Stimulated activated naive CD8-positive, alpha-beta T cell treated with anti-CD3 and anti-CD28 coated beads, Interleukin-15, amount 100 ng/mL, for 72 hours (primary cell): ENCODE results near the gene KYAT1.

Experiments used
- ATAC-seq: fragments of 150-1000 bp; cut with Tn5 transposase; 2 replicates; pipeline ENCODE4 v1.10.0; 2021; ENCODE audit warnings: mild to moderate bottlenecking, moderate library complexity
- DNase-seq, 2 donors: peaks; one replicate each; pipeline ENCODE4 v3.0.0; 2021 to 2022
- H3K27ac Mint-ChIP-seq, 2 donors: one replicate each; pipeline ENCODE4 v1.8.0; 2022; ENCODE audit warnings: mild to moderate bottlenecking in 2 of 2, mixed read lengths in 2 of 2, moderate library complexity in 2 of 2
- H3K27me3 Mint-ChIP-seq: one replicate; pipeline ENCODE4 v1.8.0; 2022; ENCODE audit warnings: mixed read lengths
- H3K4me1 Mint-ChIP-seq: one replicate; pipeline ENCODE4 v1.8.0; 2022; ENCODE audit warnings: mild to moderate bottlenecking, mixed read lengths
- H3K4me3 Mint-ChIP-seq, 2 donors: one replicate each; pipeline ENCODE4 v1.8.0; 2022; ENCODE audit warnings: mild to moderate bottlenecking in 2 of 2, mixed read lengths in 2 of 2, moderate library complexity in 1 of 2
- H3K9me3 Mint-ChIP-seq, 2 donors: one replicate each; pipeline ENCODE4 v1.8.0; 2022; ENCODE audit warnings: mixed read lengths in 2 of 2

The KYAT1 gene

DNA sequence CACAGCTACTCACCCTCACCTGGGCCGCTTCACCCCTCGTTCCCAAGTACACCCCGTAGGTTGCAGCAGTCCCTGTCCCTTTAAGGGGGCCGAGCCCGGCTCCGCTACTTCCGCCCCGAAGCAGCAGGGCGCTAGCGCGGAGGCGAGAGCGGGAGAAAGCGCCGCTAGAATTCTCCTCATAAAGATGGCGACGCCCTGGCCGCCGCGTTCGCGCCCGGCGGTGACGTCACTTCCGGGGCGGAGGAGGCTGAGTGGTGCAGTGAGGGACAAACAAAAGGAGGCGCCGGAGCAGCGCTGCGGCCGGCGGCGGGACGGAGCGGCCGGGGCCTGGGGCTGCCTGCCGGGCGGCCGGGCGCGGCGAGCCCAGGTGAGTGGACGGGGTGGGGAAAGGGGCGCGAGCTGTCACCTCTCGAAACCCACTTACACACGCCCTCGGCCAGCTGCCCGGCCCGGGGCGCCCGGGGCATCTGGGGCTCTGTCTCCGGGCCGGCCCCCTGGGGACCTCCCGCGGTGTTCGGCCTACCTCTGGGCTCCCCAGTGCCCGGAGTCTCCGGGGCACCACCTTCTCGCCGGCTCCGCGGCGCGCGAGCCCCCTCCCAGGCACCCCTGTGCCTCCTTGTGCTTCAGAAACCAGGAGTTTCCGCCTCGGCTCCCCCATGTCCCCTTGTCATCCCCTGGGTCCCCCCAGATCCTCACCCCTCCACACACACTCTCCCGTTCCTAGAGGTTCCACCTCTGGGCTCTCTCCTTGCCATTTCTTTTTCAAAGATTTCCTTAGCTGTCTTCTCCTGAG, at the start of gene KYAT1, which contains the start of gene LRRC8A:
TSS of gene KYAT1 (minus strand) at position 67 of the 793 bp plus-strand sequence. CDS start 36,545 bp downstream, outside the sequence.
TSS of gene LRRC8A (plus strand) at position 250 of the 793 bp plus-strand sequence. CDS start 25,032 bp downstream, outside the sequence.
- ATAC-seq, result peak; percentile 95
- Mint-ChIP-seq H3K9me3 (no peaks in the 10 kb centered on the region), H3K4me3 (peak within 1 kb of the TSS; percentile 96 to 99), H3K27ac (peak within 1 kb of the TSS; percentile 96 to 97), H3K4me1 (peaks cover 71% of the 10 kb centered on the region), H3K27me3 (no peaks in the 10 kb centered on the region)
- DNase-seq, result peak; percentile 98

DNA sequence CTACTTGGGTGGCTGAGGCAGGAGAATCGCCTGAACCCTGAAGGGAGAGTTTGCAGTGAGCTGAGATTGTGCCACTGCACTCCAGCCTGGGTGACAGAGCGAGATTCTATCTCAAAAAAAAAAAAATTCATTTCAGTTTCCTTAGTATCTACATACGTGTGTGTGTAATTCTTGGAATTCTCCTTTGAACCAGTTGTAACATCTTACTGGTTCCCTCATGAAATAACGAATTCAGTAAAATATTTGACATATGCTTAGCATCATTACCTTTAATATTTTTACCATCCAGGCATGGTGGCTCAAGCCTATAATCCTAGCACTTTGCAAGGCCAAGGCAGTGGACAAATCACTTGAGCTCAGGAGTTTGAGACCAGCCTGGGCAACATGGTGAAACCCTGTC, 47.8 kb upstream of the KYAT1 start:
- ATAC-seq (no peak), DNase-seq (no peak)
- no peak overlapping the region for H3K27ac Mint-ChIP-seq
- H3K27me3 Mint-ChIP-seq, result no peaks in the 10 kb centered on the region
- no peak overlapping the region for H3K4me3 Mint-ChIP-seq
- no peaks in the 10 kb centered on the region for H3K9me3 Mint-ChIP-seq
- H3K4me1 Mint-ChIP-seq, result peaks cover 9% of the 10 kb centered on the region

DNA sequence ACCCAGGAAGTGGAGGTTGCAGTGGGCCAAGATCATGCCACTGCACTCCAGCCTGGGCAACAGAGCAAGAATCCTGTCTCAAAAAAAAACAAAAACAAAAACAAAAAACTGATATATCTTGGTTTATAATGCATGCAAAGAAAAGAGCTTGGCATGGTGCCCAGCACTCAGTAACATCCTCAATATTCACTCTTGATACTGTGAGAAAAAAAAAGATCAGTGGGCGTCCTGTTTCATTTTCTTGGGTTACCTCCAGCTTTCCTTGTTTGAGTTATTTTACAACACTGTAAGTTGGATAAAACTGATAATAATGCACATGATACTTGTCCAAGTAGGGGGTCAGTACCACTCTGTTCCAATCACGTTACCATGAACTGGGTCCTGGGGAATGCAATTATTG, 46.9 kb upstream of the KYAT1 start:
- DNase-seq, result no peak
- H3K9me3 Mint-ChIP-seq, result no peaks in the 10 kb centered on the region
- H3K4me1 Mint-ChIP-seq, result peaks cover 9% of the 10 kb centered on the region
- no peaks in the 10 kb centered on the region for H3K27me3 Mint-ChIP-seq
- H3K4me3 Mint-ChIP-seq, result no peak overlapping the region
- H3K27ac Mint-ChIP-seq, result no peak overlapping the region
- no peak for ATAC-seq

DNA sequence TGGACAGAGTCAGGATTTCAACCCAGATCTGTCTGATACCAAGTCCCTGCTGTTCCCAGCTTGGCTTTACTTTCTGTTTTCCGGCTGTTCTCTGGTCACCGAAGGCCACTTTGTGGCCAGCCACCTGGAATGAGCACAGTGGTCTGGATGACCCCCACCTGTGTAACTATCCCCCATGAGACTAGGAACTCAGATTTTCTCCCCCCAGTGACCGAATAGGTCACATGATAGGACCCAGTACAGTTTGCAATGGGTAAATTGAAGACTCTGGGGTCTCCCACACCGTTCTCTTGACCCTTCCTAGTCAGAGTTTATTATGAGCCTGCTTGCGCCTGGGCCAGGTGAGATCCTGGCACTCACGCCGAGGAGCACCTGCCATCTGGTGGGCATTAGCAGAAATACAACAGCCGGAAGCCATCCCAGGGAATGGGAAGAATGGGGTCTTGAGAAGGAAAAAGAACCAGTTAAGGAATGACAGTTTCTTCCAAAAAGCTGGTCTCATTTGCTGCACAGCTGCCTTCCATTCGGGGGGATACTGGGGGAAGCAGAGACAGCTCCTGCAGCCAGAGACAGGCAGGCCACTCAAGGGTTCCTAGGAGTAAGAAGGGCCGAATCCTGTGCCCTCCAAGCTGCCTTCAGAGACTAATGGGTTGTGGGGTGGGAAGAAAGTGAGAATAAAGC, 46.1 kb upstream of the KYAT1 start:
- peaks cover 9% of the 10 kb centered on the region for H3K4me1 Mint-ChIP-seq
- DNase-seq (peak; percentile 40 to 41), ATAC-seq (peak; percentile 85)
- H3K9me3 Mint-ChIP-seq, result no peaks in the 10 kb centered on the region
- no peak overlapping the region for H3K27ac Mint-ChIP-seq
- H3K27me3 Mint-ChIP-seq, result no peaks in the 10 kb centered on the region
- H3K4me3 Mint-ChIP-seq, result no peak overlapping the region

DNA sequence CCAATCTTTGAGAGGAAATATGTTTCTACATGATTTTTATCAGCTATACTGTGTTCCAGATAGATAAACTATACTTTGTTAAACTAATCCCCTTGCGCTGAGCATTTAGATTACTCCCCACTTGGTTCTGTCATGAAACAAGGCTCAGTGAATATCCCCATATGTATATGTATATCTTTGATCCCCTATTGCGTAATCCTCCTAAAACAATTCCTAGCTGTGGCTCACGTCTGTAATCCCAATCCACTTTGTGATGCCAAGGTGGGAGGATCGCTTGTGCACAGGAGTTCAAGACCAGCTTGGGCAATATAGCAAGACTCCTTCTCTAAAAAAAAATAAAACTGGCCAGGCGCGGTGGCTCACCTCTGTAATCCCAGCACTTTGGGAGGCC, 41.7 kb upstream of the KYAT1 start:
- H3K4me3 Mint-ChIP-seq, result no peak overlapping the region
- ATAC-seq (no peak), DNase-seq (no peak)
- H3K9me3 Mint-ChIP-seq, result no peaks in the 10 kb centered on the region
- H3K27ac Mint-ChIP-seq, result no peak overlapping the region
- no peaks in the 10 kb centered on the region for H3K27me3 Mint-ChIP-seq
- peaks cover 28% of the 10 kb centered on the region for H3K4me1 Mint-ChIP-seq

DNA sequence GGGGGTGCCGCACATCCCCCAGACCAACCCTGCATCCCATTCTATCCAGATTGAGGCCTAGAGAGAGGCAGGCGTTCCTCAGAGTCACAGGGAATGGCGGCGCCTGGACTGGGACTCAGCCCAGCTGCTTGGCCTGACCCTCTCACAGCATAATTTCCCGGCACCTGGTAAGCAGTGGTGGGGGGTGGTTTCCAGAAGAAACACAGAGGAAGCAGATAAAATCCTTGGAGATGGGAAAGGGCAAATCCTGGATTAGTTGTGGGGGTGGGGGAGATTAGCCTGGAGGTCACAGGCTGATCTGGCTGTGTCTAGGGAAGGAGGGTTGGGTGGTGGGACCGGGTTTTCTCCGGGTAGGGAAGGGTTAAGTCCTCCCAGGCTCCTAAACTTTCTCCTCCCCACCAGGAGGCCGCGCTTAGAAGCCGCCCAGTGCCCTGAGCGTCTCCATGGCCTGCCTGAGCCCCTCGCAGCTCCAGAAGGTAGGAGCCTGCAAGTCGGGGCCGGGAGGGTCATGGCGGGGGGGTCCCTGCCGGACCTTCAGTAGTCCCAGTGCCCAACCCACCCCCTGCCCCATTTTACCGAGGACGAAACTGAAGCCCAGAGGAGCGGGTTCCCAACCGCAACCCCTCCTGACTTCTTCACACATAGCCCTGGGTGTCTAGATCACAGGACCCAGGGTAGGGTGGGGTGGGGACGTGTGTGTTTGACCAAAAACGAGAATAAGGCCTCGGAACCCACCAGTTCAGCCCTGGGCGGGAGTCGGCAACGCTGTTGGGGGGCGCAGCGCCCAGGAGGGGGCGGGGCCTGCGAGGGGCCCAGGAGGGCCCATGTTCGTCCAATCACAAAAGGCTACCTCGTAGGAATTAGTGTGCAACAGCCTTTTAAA, 40.4 kb upstream of the KYAT1 start:
- no peak for DNase-seq
- Mint-ChIP-seq H3K9me3 (no peaks in the 10 kb centered on the region), H3K27ac (peak overlapping the region in 1 of 2 donors; percentile 42), H3K4me3 (peak overlapping the region in 1 of 2 donors; percentile 64), H3K27me3 (no peaks in the 10 kb centered on the region), H3K4me1 (peaks cover 19% of the 10 kb centered on the region)
- peak; percentile 68 for ATAC-seq

DNA sequence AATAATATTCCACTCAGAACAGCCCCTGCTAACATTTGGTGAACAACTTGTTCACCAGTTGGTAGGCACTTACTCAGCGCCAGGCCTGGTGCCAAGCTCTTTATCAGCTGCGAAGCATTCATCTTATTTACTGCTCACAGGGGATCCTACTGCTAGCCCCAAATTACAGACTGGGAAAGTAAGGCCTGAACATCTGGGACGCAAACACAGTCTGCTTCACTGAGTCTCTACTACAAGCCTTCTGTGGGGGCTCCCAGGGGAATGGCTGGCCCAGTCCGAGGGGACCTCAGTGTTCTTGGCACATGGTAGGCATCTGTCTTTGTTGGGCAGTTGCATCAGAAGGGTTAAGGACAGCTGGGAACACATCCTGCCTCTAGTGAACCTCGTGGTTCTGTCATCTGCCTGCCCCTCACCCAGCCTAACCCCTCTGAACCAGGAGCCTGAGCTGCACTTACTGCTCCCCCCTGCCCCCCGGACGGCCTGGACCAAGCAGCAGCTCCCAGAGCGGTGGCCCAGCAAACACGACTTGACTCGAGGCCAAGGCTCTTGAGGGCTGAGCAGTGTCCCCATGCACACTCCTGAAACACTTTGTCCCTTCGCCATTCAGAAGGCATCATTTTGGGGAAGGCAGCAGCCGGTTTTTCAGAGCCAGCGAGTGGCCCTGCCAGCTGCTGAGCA, 38.8 kb upstream of the KYAT1 start, which contains the start of gene PHYHD1:
TSS of gene PHYHD1 (plus strand) at position 602 of the 678 bp plus-strand sequence. CDS start 1,342 bp downstream, outside the sequence.
- Mint-ChIP-seq H3K4me1 (peaks cover 24% of the 10 kb centered on the region), H3K27me3 (no peaks in the 10 kb centered on the region), H3K9me3 (no peaks in the 10 kb centered on the region), H3K27ac (peak within 1 kb of the TSS in 1 of 2 donors; percentile 15), H3K4me3 (peak within 1 kb of the TSS in 1 of 2 donors; percentile 64)
- ATAC-seq, result no peak
- DNase-seq, result no peak

DNA sequence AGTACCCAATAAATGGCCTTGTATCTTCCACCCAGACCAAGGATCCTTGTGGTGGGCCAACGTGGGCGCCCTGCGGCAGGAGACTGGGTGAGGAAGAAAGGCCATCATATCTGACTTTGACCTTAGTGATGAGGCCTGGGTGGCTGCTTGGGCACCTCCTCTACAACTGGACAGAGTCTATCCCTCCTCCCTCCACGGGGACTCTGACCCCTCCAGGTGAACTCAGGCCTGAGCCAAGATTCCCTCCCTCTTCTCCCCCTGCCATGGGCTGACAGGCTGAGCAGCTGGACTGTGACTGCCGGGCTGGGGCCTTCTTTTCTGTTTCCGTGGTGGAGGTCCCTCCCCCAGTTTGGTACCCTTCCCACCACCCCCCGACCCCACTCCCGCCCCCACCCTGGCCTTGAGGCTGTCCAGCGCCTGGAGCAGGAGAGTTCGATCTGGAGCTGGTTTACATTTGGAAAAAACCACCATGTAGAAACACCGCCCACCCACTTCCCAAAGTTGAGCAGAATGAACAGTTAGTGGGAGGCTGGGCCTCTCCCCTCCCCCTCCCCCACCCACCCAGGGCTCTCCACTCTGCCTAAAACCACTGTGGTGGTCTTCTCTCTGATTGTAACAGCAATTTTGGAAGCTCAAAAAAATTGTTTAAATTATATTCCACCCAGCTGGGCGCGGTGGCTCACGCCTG, 37.8 kb upstream of the KYAT1 start:
- Mint-ChIP-seq H3K27me3 (no peaks in the 10 kb centered on the region), H3K4me1 (peaks cover 29% of the 10 kb centered on the region), H3K27ac (no peak overlapping the region), H3K9me3 (no peaks in the 10 kb centered on the region), H3K4me3 (no peak overlapping the region)
- no peak for ATAC-seq
- no peak for DNase-seq

DNA sequence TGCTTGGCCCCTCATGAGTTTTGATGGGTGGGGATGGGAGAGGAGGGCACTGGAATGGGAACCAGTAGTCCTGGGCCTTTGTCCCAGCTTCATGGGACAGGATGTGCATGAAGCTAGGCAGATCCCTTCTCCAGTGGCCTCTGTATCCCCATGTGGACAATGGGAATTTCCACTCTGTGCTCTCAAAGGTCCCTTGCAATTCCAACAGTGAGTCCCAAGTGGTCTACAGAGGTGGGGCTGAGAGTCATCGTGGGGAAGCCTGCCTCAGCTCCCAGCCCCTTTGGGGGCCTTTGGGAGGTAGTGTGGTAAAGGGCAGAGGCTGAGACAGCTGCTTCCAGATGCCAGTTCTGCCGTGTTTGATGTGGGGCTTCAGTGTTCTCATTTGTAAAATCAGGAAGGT, 37.2 kb upstream of the KYAT1 start:
- Mint-ChIP-seq H3K9me3 (no peaks in the 10 kb centered on the region), H3K27me3 (no peaks in the 10 kb centered on the region), H3K4me3 (no peak overlapping the region), H3K4me1 (peaks cover 35% of the 10 kb centered on the region), H3K27ac (peak overlapping the region in 1 of 2 donors; percentile 65)
- ATAC-seq (no peak), DNase-seq (no peak)

DNA sequence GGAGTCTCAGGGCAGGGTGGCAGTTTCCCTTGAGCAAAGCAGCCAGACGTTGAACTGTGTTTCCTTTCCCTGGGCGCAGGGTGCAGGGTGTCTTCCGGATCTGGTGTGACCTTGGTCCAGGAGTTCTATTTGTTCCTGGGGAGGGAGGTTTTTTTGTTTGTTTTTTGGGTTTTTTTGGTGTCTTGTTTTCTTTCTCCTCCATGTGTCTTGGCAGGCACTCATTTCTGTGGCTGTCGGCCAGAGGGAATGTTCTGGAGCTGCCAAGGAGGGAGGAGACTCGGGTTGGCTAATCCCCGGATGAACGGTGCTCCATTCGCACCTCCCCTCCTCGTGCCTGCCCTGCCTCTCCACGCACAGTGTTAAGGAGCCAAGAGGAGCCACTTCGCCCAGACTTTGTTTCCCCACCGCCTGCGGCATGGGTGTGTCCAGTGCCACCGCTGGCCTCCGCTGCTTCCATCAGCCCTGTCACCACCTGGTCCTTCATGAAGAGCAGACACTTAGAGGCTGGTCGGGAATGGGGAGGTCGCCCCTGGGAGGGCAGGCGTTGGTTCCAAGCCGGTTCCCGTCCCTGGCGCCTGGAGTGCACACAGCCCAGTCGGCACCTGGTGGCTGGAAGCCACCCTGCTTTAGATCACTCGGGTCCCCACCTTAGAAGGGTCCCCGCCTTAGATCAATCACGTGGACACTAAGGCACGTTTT, 35.5 kb upstream of the KYAT1 start:
- Mint-ChIP-seq H3K4me3 (no peak overlapping the region), H3K4me1 (peaks cover 50% of the 10 kb centered on the region), H3K27me3 (no peaks in the 10 kb centered on the region), H3K27ac (no peak overlapping the region), H3K9me3 (no peaks in the 10 kb centered on the region)
- DNase-seq (no peak), ATAC-seq (no peak)

DNA sequence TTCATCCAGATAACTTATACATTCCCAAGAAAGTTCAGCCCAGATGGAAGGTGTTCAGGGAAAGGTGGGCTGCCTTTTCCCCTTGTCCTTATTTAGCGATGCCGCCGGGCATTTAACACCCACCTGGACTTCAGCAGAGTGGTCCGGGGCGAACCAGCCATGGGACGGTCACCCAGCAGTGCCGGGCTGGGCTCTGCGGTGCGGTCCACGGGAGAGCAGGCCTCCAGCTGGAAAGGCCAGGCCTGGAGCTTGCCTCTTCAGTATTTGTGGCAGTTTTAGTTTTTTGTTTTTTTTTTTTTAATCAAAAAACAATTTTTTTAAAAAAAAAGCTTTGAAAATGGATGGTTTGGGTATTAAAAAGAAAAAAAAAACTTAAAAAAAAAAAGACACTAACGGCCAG, 35.0 kb upstream of the KYAT1 start:
- no peaks in the 10 kb centered on the region for H3K9me3 Mint-ChIP-seq
- DNase-seq (no peak), ATAC-seq (no peak)
- H3K4me1 Mint-ChIP-seq, result peaks cover 50% of the 10 kb centered on the region
- no peaks in the 10 kb centered on the region for H3K27me3 Mint-ChIP-seq
- no peak overlapping the region for H3K4me3 Mint-ChIP-seq
- H3K27ac Mint-ChIP-seq, result no peak overlapping the region

DNA sequence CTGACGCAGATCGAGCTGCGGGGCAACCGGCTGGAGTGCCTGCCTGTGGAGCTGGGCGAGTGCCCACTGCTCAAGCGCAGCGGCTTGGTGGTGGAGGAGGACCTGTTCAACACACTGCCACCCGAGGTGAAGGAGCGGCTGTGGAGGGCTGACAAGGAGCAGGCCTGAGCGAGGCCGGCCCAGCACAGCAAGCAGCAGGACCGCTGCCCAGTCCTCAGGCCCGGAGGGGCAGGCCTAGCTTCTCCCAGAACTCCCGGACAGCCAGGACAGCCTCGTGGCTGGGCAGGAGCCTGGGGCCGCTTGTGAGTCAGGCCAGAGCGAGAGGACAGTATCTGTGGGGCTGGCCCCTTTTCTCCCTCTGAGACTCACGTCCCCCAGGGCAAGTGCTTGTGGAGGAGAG, 34.5 kb upstream of the KYAT1 start:
- H3K4me1 Mint-ChIP-seq, result peaks cover 51% of the 10 kb centered on the region
- H3K4me3 Mint-ChIP-seq, result no peak overlapping the region
- no peak for ATAC-seq
- no peaks in the 10 kb centered on the region for H3K9me3 Mint-ChIP-seq
- no peak overlapping the region for H3K27ac Mint-ChIP-seq
- DNase-seq, result no peak
- no peaks in the 10 kb centered on the region for H3K27me3 Mint-ChIP-seq

DNA sequence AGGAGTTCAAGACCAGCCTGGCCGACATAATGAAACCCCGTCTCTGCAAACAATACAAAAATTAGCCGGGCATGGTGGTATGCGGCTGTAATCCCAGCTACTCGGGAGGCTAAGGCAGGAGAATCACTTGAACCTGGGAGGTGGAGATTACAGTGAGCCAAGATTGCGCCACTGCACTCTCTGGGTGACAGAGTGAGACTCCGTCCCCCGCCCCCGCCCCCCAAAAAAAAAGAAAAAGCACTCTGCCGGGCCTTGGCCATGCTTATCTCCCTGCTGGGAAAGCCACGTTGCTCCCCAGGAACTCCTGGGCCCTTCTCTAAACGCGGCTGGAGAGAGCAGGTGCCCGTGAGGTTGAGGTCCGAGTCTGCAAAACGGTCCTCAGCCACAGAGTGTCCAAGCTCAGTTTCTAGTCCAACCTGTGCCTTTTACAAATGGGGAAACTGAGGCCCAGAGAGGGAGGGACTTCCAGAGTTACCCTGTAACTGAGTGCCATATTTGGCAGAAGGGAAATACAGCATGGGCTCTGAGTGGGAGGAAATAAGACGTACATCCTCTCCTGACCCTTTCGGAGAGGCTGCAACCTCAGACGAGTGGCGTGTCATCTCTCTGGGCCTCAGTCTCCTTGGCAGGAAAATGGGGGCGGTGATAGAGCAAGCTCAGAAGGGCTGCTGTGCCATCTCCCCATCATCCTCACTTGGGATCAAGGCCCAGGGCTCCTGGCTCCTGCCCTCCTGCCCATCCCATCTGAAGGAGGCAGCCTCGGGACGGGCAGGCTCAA, 32.4 kb upstream of the KYAT1 start:
- peak overlapping the region in 1 of 2 donors; percentile 5 for H3K4me3 Mint-ChIP-seq
- H3K27ac Mint-ChIP-seq, result peak overlapping the region in 1 of 2 donors; percentile 76
- no peaks in the 10 kb centered on the region for H3K27me3 Mint-ChIP-seq

More for the DNA sequence above, 32.4 kb upstream of the KYAT1 start:
- DNase-seq (no peak), ATAC-seq (peak; percentile 32)
- peaks cover 68% of the 10 kb centered on the region for H3K4me1 Mint-ChIP-seq
- H3K9me3 Mint-ChIP-seq, result no peaks in the 10 kb centered on the region
